Loucy (cell line): ENCODE results near the gene EFCAB14.
A peak's percentile ranks its signal among the peaks of the same experiment; 100 is the strongest.

ENCODE experiments used
- H2AFZ ChIP-seq: fragments of 200-600 bp; sonication (generic); 2 replicates; pipeline ENCODE4 v1.6.0; 2016; ENCODE audit warnings: antibody characterized with exemption, mild to moderate bottlenecking, low read length, moderate library complexity
- H3F3A ChIP-seq: fragments of 200-600 bp; 2 replicates; pipeline ENCODE4 v1.6.0; 2016; ENCODE audit warnings: antibody characterized with exemption, low read depth, mild to moderate bottlenecking
- H3K27me3 ChIP-seq: fragments of 200-600 bp; sonication (generic); 2 replicates; pipeline ENCODE4 v1.6.1; 2014; ENCODE audit warnings: low read length, mild to moderate bottlenecking; ENCODE audit not compliant: insufficient read depth, poor library complexity, severe bottlenecking
- H3K36me3 ChIP-seq: fragments of 200-600 bp; sonication (generic); 2 replicates; pipeline ENCODE4 v1.6.1; 2016; ENCODE audit warnings: low read length; ENCODE audit not compliant: insufficient read depth
- H3K4me1 ChIP-seq: fragments of 200-600 bp; sonication (generic); 2 replicates; pipeline ENCODE4 v1.5.1; 2014; ENCODE audit warnings: low read length, mild to moderate bottlenecking; ENCODE audit not compliant: insufficient read depth, poor library complexity, severe bottlenecking
- H3K4me2 ChIP-seq: fragments of 200-600 bp; sonication (generic); 2 replicates; pipeline ENCODE4 v1.6.0; 2014; ENCODE audit warnings: antibody characterized with exemption, low read length, low read depth, mild to moderate bottlenecking; ENCODE audit not compliant: poor library complexity, severe bottlenecking
- H3K4me3 ChIP-seq: fragments of 200-600 bp; sonication (generic); 2 replicates; pipeline ENCODE4 v1.5.1; 2014; ENCODE audit warnings: low read length, mild to moderate bottlenecking, mixed read lengths; ENCODE audit not compliant: poor library complexity, severe bottlenecking
- H3K79me2 ChIP-seq: fragments of 200-600 bp; sonication (generic); 2 replicates; pipeline ENCODE4 v1.6.1; 2014; ENCODE audit warnings: low read length; ENCODE audit not compliant: insufficient read depth
- H3K9ac ChIP-seq: fragments of 200-600 bp; sonication (generic); 2 replicates; pipeline ENCODE4 v1.6.0; 2014; ENCODE audit warnings: mild to moderate bottlenecking, low read depth, low read length, moderate library complexity; ENCODE audit not compliant: poor library complexity, severe bottlenecking
- H3K9me2 ChIP-seq: fragments of 200-600 bp; sonication (generic); replicated peaks from 2 replicates; pipeline ENCODE4 v1.6.1; 2016; ENCODE audit warnings: low read depth, low read length, mixed read lengths
- H3K9me3 ChIP-seq: fragments of 200-600 bp; sonication (generic); 2 replicates; pipeline ENCODE4 v1.6.1; 2014; ENCODE audit warnings: mild to moderate bottlenecking, antibody characterized with exemption, low read length, low read depth; ENCODE audit not compliant: insufficient read depth
- H4K20me1 ChIP-seq: fragments of 200-600 bp; sonication (generic); 2 replicates; pipeline ENCODE4 v1.6.0; 2014; ENCODE audit warnings: antibody characterized with exemption, low read length, mild to moderate bottlenecking; ENCODE audit not compliant: insufficient read depth, poor library complexity, severe bottlenecking
- CTCF ChIP-seq: fragments of 200-600 bp; sonication (generic); conservative IDR thresholded peaks from 2 replicates; pipeline ENCODE4 v1.5.1; 2014; ENCODE audit warnings: mild to moderate bottlenecking, antibody characterized with exemption, low read length
- EZH2phosphoT487 ChIP-seq: fragments of 200-600 bp; IDR thresholded peaks from 2 replicates; pipeline ENCODE4 v1.6.1; 2018; ENCODE audit warnings: antibody characterized with exemption, mild to moderate bottlenecking, moderate library complexity, borderline replicate concordance

The EFCAB14 gene

GRCh38 chr1:46718340-46718726 lies 581 bp downstream of the EFCAB14 start:
- TF ChIP-seq CTCF = no peak
- TF ChIP-seq EZH2phosphoT487 = no peak
- Histone ChIP-seq H3K79me2 (peaks cover 56% of the 10 kb centered on the region), H2AFZ (no peak overlapping the region), H3K4me1 (peaks cover 55% of the 10 kb centered on the region), H3K9me3 (no peaks in the 10 kb centered on the region), H3K9me2 (no peaks in the 10 kb centered on the region), H3K4me3 (peak overlapping the region; percentile 94), H3K9ac (peak overlapping the region; percentile 89), H3K27me3 (no peaks in the 10 kb centered on the region), H3K4me2 (peak overlapping the region; percentile 94), H4K20me1 (peaks cover 41% of the 10 kb centered on the region), H3F3A (no peaks in the 10 kb centered on the region), H3K36me3 (peaks cover 15% of the 10 kb centered on the region; the same call in 1 of the 2 replicates)

DNA sequence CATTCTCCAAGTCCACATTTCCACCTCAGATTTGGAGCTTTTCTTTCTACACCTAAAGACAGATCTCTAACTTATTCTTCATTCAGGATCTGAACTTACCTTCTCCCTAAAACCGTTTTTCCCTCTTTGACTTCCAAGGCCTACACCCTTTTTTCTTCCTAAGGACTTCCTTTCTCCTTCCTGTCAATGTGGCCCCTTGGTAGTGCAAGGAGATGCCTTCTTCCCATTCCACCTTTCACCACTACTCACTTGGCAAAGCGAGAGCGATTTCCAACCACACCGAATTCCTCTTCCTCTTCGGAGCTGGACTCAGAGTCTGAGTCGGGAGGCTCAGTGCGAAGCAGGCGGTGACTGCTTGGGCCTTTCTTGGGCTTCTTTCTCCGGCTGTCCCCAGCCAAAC lies 1.3 kb downstream of the EFCAB14 start:
- H3K36me3 ChIP-seq = peaks cover 20% of the 10 kb centered on the region; the same call in 1 of the 2 replicates
- H3F3A ChIP-seq = no peaks in the 10 kb centered on the region
- TF ChIP-seq EZH2phosphoT487 = no peak
- no peak for TF ChIP-seq CTCF
- no peak overlapping the region for H2AFZ ChIP-seq
- H4K20me1 ChIP-seq = peaks cover 41% of the 10 kb centered on the region
- H3K9ac ChIP-seq = peak overlapping the region; percentile 89
- H3K27me3 ChIP-seq = no peaks in the 10 kb centered on the region
- H3K4me3 ChIP-seq = peak overlapping the region; percentile 94
- H3K9me2 ChIP-seq = no peaks in the 10 kb centered on the region
- H3K9me3 ChIP-seq = no peaks in the 10 kb centered on the region
- H3K4me1 ChIP-seq = peaks cover 60% of the 10 kb centered on the region
- peak overlapping the region; percentile 94 for H3K4me2 ChIP-seq
- peaks cover 63% of the 10 kb centered on the region for H3K79me2 ChIP-seq

DNA sequence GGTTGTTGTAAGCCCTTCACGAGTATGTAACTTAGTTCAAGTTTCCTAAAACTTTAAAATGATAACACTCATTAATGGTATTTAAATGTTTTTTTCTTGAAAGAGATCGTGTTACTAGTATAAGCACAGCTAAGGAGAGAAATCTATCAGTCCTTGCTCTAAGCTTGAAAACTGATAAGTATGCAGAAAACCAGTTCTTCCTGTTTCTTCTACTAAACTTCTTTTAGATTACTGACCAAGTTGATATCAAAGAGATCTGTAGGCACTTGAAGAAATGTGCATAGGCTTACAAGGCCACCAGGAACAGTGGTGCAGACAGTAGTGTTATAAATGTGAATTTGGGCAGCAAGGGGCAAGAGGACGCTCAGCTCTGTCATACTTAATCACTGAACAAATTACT lies 3.9 kb downstream of the EFCAB14 start:
- no peaks in the 10 kb centered on the region for H3F3A ChIP-seq
- TF ChIP-seq CTCF (no peak), EZH2phosphoT487 (no peak)
- peaks cover 32% of the 10 kb centered on the region; the same call in 1 of the 2 replicates for H3K36me3 ChIP-seq
- no peaks in the 10 kb centered on the region for H3K9me2 ChIP-seq
- peaks cover 50% of the 10 kb centered on the region for H4K20me1 ChIP-seq
- H3K4me2 ChIP-seq = peak overlapping the region; percentile 94
- peaks cover 80% of the 10 kb centered on the region for H3K4me1 ChIP-seq
- peak overlapping the region; percentile 94 for H3K4me3 ChIP-seq
- H3K9ac ChIP-seq = peak overlapping the region; percentile 35
- H3K79me2 ChIP-seq = peaks cover 90% of the 10 kb centered on the region
- no peaks in the 10 kb centered on the region for H3K27me3 ChIP-seq
- no peaks in the 10 kb centered on the region for H3K9me3 ChIP-seq
- H2AFZ ChIP-seq = no peak overlapping the region
